Activated CD4-positive, alpha-beta T cell treated with anti-CD3 and anti-CD28 coated beads for 24 hours (primary cell): ENCODE results near the gene GAS2L1.

Source experiments
- DNase-seq, 2 donors: peaks; one replicate each; pipeline ENCODE4 v3.0.0-alpha.2; 2020; ENCODE audit warnings: low read depth in 2 of 2

Gene GAS2L1

DNA sequence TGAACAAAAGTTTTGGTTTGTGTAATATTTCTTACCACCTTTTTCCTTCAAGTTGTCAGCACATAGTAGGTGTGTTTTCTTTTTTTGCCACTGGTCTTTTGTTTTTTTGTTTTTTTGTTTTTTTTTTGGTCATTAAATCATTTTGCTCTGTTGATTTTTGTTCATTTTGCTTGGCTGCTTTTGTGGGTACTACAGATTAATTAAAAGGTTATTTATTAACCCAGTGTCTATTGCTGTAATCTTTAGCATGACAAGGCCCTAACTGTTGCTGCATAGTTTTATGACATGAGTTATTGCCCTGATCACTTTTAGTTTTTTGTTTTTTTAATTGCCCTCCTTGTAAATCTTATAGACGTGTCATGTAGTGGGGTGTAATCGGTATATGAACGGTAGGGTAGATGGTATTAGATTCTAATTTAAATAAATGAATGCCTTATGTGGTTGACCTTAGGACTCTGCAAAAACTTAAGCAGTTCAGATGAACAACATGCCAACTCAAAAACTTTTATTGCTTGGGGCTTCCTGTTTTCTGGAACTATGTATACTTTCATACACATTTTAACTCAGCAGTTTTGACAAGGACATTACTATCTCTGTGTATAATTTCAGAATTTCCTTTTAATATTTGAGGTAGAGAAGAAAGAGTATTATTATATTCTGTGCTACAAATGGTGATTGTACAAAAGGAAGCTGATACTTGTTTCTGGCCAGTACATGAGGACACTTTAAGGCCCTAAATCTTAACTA, 30.5 kb upstream of the GAS2L1 start:
- no peak for DNase-seq

DNA sequence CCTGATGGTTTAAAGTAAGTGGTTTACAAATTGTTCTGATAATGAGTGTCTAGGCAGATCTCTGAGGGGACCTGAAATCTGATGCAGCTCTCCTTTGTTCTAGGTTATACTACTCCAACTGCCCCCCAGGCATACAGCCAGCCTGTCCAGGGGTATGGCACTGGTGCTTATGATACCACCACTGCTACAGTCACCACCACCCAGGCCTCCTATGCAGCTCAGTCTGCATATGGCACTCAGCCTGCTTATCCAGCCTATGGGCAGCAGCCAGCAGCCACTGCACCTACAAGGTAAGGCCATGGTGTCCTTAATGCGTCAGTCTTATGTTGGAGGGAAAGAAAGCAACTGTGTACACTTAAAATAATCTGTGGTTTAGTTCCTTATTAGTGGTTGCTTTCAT, 28.5 kb upstream of the GAS2L1 start:
- DNase-seq: no peak

DNA sequence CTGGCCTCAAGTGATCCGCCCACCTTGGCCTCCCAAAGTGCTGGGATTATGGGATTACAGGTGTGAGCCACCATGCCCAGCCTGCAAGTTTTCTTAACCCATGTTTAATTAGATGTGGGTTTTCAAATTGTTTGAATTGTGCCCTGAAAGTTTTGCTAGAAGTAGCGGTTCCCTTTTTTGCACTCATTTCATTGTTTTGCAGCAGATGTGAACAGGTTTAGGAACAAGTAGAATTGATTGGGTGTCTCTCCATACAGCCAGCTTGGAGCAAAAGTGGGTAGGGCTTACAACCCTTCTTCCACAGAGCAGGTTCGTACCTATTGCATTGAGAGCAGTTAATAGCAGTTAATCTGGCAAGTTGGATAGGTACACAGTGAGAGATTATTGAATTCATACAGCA, 22.3 kb upstream of the GAS2L1 start:
- no peak for DNase-seq

DNA sequence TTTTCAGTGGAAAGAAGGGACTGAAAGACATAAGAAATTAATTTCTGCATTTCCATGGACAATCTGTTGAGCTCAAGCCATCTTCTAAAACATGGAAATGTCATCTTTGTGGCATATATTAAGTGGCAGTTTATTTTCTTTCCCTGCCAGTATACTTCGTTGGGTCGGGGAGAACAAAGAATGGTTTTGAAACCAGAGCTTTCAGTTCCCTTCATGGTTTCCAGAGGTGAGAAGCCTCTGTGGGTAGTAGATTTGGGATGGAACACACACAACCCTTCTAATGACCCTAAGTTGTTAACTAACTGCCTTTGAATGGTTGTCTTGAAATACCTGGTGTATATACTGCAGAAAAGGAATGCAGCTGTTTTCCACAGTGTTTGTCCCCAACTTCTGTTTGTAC, 17.6 kb upstream of the GAS2L1 start:
- no peak for DNase-seq

DNA sequence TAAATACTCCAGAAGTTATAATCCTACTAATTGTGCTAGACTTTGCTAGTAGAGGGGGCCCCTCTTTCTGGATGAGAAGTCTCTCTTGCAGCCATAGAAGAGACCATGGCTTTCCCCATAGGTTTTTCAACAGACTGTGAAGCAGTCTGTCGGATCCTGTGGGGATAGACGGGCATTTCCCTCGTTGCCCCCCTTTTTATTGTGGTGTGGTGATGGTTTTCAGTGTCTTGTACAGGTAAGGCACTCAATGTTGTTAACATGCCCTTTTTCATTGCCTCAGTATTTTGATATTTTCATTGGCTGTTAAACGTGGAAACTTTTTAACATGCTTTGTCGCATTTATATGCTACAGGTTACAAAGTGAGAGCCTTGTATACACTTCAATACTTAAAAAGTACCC, 16.4 kb upstream of the GAS2L1 start:
- no peak for DNase-seq

DNA sequence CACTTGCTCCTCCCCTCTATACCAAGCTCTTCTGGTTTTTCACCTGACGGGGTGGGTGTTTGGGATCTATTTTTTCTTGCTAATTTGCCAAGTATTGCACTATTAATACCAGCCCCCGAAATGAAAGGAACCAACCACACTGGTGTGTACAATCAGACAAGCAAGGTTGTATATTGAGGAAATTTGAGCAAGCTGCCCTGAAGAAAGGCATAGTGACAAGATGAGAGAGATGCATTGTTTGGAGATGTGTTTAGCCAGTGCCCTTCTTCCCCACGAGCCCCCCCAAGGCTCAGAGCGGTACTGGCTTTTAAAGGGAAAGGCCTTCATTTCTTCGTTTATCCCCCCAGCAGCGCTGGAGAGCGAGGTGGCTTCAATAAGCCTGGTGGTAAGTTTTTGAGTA, 15.2 kb upstream of the GAS2L1 start:
- no peak for DNase-seq

DNA sequence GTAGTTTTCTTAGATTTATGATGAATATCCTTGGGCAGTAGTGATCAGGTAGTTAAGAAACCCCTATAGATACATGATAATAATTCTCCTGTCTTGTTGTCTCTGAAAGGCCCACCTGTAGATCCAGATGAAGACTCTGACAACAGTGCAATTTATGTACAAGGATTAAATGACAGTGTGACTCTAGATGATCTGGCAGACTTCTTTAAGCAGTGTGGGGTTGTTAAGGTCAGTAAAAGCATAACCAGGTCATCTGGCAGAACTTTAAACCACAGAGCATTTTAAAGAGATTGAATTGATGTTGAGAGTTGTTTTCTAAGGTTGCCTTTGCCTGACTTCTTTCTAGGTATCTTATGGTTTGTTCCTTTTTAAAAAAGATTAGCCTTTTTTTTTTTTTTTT, 14.1 kb upstream of the GAS2L1 start:
- DNase-seq: no peak

DNA sequence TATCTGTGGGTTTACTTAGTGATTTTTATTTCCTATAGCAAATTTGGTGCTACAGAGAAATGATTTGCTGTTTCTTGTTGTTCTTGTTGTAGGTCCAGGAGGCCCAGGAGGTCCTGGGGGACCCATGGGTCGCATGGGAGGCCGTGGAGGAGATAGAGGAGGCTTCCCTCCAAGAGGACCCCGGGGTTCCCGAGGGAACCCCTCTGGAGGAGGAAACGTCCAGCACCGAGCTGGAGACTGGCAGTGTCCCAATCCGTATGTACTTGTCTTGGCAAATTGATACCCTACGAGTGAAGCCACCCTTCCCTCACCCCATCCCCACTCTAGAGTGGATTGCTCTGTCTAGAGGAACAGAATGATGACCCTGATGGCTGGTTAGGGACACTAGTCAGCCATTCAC, 7.8 kb upstream of the GAS2L1 start:
- no peak for DNase-seq

DNA sequence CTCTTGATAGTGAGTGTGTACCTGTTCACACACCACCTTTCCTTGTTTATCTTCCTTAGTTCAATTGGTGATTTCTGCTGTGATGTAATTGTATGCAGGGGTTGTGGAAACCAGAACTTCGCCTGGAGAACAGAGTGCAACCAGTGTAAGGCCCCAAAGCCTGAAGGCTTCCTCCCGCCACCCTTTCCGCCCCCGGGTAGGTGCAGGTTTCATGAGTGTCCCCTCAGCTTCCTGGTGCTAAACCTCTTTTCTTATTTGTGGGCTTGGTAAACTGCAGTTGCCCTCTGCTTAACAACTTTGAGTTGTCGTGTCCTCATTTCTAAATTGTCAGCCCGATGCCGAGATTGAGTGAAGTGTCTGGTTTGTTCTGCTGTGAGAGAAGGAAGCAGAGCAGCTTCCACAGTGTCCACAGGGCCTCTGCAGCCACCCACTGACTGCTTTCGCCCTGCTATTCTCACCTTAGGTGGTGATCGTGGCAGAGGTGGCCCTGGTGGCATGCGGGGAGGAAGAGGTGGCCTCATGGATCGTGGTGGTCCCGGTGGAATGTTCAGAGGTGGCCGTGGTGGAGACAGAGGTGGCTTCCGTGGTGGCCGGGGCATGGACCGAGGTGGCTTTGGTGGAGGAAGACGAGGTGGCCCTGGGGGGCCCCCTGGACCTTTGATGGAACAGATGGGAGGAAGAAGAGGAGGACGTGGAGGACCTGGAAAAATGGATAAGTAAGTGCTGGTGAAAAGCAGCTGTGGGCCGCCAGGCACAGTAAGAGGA, 7.1 kb upstream of the GAS2L1 start:
- DNase-seq: no peak

DNA sequence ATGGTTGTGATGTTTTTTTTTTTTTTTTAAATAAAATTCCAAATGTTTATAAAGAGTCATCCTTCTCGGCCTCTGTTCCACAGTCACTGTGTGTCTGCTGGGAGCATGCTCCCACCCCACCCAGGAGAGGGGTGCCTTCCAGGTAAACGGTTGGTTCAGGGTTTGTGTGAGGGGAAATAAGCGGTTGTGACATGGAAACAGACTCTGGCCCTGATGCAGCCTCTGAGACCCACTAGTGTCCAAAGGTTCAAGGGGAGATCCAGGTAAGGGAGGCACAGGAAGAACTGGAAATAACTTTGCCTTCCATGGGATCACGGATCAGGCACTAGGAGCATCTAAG, 6.0 kb upstream of the GAS2L1 start:
- DNase-seq: no peak

DNA sequence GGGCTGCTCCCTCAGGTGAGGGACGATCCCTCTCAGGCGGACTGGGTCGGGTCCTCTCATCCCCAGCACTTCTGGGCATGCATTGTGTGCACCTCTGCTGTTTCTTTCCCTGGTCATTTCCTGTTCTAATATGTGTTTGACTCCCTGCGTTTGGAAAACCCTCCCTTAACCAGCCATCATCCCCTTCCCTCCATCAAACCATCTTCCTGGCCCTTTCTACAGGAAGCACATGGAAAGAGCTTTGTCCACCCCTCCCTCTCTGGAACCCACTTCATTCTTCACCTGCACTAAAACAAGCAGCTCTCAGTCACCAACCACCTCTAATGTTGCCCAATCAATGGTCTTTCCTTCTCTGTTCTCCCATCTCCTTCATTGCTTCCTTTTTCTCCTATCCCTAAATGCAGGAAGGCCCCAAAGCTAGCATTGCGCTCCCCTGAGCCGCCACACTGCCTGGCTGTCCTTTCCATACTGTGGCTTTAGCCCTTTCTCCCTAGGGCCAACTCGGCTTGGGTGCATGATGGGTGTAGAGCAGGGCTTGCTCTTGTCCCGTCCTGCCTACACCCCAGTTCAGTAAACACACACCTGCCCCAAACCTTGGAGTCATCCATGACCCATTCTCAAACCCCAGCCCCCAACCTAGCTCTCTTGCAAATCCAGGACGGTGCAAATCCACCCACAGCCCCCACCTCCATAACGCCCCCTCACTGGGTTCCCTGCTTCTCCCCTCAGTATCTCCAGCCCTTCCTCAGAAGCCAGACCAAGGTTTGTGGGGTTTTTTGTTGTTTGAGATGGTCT, 5.4 kb upstream of the GAS2L1 start:
- no peak for DNase-seq

DNA sequence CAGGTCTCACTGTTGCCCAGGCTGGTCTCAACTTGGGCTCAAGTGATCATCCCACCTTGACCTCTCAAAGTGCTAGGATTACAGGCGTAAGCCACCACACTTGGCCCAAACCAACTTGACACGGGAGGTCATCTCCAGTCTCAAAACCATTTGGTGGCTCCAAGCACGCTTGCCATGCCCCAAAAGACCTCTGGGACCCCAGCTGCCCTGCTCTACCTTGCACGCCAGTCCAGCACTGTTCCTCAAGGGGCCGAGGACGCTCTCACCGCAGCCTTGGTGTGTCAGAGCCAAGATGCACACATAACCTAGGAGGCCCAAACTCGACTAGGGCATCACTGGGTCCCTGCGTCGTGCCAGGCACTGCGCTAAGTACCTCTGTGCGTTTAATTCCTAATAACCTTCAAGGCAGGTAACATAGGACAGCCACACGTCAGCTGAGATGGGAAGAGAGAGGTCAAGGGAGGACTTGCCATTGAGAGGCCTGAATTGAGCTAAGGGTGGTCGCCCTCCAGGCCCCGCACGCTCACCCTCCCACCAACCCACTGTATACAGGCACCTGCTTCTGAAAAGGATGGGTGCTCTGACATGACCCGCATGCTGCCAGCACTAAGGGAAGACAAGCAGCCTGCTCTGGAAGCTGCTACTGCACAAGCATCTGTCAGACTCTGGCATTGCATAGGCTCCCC, 4.6 kb upstream of the GAS2L1 start:
- no peak for DNase-seq

DNA sequence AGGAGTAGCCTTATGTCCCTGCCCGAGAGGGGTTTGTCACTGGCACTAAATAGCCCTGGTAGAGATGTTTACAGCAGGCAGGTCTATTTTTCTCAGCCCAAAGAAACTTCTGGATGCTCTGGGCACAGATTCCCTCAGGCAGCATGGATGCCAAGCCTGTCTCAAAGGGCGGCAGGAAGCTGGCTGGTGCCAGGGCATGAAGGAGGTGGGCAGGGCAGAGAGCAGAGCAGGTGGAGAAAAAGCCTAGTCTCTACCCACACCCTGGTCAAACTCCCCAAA, 4.1 kb upstream of the GAS2L1 start:
- DNase-seq: no peak

DNA sequence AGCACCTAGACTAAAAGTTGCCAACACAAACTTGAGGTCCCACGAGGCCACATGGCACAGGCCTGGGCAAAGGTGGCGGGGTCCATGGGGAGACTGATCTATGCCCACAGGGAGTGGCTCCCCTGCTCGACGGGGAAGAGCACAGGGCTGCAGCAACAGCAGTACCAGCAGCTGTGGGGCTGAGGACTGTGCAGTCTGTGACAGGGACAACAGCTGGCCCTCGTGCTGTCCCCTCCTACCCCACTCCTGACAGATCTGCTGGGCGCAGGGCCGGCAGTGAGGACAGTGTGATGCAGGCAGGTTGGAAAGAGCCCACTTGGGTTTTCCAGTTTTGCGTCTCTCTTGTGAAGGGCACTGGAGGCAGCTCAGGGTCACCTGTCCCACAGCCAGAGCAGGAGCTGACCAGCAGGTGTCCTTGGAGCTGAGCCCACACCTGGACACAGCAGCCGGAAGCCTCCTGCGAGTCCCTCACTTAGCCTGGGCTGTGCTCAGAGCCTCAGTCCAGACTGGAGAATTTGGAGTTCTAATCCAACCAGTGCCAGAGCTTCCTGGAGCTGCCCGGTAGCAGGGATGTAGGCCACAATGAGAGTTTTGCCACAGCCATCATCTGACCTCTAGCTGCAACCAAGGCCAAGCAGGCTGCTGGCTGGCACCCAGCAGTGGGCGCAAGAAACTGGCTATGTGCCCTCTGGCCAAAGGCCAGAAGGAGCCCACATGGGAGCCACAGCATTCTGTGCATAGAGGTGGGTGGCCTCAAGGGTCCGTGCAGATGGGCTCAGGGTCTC, 3.6 kb upstream of the GAS2L1 start:
- no peak for DNase-seq

DNA sequence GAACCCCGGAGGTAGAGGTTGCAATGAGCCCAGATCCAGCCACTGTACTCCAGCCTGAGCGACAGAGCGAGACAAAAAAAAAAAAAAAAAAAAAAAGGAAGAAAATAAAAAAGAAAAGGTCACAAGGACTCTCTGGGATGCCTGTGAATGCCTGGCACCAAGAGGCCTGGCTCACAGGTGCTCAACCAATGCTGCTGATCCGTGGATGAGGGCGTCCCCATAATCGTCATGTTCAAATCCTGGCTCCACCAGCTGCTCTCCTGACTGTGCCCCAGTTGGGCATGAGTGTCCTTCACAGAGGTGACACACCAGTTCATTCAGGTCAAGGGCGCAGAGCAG, 645 bp upstream of the GAS2L1 start:
- DNase-seq: no peak

DNA sequence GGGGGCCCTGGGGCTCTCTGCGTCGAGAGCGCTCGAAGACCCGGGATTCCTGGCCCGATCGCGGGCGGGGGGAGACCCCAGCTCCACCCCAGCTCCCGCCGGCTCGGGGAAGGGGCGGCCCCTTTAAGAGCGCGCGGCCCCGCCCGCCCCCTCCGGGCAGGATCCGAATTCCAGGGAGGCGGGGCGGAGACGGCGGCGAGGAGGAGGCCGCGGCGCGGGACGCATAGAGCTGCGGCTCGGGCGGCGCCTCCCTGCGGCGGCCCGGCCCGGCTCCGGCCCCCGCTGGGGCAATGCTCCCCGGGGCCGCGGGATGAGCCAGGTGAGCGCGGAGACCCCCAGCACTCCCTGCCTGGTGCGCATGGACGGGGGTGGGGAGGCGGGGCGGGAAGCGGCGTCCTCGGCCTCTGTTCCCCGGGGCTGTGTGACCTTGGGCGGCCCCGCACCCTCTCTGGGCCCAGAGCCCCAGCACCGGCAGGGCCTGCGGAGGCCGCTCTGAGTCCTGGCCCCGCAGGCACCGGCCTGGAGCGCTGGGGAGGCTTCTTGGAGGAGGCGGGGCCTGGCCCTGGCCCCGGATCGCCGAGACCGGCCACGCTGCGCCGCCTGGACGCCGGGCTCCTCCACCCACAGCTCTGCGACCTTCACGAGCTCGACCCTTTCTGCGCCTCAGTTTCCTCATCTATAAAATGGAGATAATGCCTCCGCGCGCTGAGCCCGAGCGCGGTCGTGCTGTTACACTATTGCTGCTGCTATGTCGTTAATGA, 565 bp downstream of the GAS2L1 start:
- DNase-seq: no peak

DNA sequence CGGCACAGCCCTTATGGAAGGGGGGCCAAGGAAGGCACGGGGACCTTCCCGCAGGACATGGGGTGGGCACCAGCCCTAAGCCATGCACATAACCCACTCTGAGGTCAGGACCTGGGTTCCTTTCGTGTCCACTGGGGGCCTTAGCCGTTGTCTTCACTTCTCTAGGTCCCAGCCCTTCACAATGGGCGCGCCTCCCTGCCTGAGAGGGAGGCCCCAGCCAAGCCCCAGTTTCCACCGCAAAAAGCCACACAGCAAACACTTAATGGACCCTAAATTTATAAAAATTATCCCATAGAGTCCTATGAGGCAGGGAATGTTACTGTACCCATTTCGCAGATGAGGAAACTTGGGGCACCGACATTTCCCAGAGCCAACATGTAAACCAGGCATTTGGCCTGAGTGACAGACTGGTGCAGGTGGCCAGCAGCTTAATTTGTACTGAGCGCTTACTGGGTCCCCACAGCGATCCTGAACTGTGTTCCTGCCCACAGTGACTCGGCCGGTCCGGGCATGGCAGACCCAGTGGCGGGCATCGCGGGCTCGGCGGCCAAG, 1.2 kb downstream of the GAS2L1 start:
- no peak for DNase-seq

DNA sequence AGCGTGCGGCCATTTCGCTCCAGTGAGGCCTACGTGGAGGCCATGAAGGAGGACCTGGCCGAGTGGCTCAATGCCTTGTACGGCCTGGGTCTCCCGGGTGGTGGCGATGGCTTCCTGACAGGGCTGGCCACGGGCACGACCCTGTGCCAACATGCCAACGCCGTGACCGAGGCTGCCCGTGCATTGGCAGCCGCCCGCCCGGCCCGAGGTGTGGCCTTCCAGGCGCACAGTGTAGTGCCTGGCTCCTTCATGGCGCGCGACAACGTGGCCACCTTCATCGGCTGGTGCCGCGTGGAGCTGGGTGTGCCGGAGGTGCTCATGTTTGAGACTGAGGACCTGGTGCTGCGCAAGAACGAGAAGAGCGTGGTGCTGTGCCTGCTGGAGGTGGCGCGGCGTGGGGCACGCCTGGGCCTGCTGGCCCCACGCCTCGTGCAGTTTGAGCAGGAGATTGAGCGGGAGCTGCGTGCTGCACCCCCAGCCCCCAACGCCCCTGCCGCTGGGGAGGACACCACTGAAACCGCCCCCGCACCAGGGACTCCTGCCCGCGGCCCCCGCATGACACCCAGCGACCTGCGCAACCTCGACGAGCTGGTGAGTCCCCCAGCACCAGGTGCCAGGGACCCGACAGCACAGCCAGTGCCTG, 1.8 kb downstream of the GAS2L1 start:
- DNase-seq: no peak

DNA sequence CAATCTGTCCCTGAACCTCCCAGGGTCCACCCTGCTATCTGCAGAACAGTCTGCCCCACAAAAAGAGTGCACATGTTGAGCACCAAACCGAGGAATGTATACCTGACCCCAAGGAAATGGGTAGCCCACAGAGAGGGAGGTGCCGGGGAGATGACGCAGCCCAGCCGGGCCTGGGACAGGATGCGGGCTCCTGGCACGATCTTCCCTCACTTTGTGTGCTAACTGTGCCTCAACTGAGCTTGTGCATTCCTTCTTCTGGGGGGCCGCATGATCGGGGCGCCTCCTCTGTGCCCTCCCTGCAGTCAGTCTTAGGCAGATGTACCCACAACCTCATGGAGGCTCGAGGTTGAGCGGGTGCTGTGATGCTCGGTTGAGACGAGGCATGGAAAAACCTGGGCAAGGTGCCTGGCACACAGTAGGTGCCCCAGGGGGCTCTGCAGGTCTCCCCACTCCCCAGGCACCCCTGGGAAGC, 2.4 kb downstream of the GAS2L1 start:
- DNase-seq: no peak
